Calu3 (cell line): Measurements from ENCODE around the gene SFXN1. TPM values are rescaled to one million over a fixed set of nuclear protein-coding genes. Genes with fewer than 3 reads are reported as not detected.
"Not testable (repeated sequence)": the region's sequence is repeated elsewhere in the genome, so short reads cannot be mapped to it uniquely, and the experiment has no call there.

Source experiments
- BruUV-seq: library from RNA; stranded (reverse); fragments of 400-500 nt; replicated peaks from 2 replicates; lab custom pipeline; 2021; lab: Mats Ljungman, UMichigan
- CTCF ChIA-PET: fragments of 300-600 bp; sonication (Branson Sonifier 250); formaldehyde crosslinking; loops from one replicate; lab custom pipeline; 2022; ENCODE audit warnings: antibody characterized with exemption; lab: Charles Lee
- DNase-seq: peaks from one replicate; pipeline ENCODE4 v3.0.0; 2022
- H3K27ac Mint-ChIP-seq: one replicate; pipeline ENCODE4 v1.8.0; 2022; ENCODE audit warnings: mixed read lengths; ENCODE audit not compliant: unreplicated experiment
- H3K27me3 Mint-ChIP-seq: one replicate; pipeline ENCODE4 v1.8.0; 2022; ENCODE audit warnings: mixed read lengths; ENCODE audit not compliant: unreplicated experiment
- H3K36me3 Mint-ChIP-seq: one replicate; pipeline ENCODE4 v1.8.0; 2022; ENCODE audit warnings: mild to moderate bottlenecking, moderate library complexity, mixed read lengths; ENCODE audit not compliant: insufficient read depth, unreplicated experiment
- H3K4me1 Mint-ChIP-seq: one replicate; pipeline ENCODE4 v1.8.0; 2022; ENCODE audit warnings: mild to moderate bottlenecking, low read depth, mixed read lengths; ENCODE audit not compliant: unreplicated experiment
- H3K4me3 Mint-ChIP-seq: one replicate; pipeline ENCODE4 v1.8.0; 2022; ENCODE audit warnings: mild to moderate bottlenecking, low read depth, moderate library complexity, mixed read lengths; ENCODE audit not compliant: unreplicated experiment
- H3K9me3 Mint-ChIP-seq: one replicate; pipeline ENCODE4 v1.8.0; 2022; ENCODE audit warnings: low read depth, mixed read lengths; ENCODE audit not compliant: unreplicated experiment
- intact Hi-C: fragments of 100-400 bp; cut with micrococcal nuclease; formaldehyde crosslinking; loops from one replicate; pipeline ENCODE4 v1.10.0; 2022; ENCODE audit not compliant: unreplicated experiment
- total RNA-seq: library from RNA; stranded (reverse); gene quantifications from 2 replicates; pipeline ENCODE4 v1.2.3, GENCODE V29; 2022
- TF ChIP-seq, protein P1 (sequence below): fragments of 200-600 bp; IDR thresholded peaks from one replicate; pipeline ENCODE4 v1.8.0; 2022; ENCODE audit warnings: antibody characterized with exemption; ENCODE audit not compliant: unreplicated experiment

The SFXN1 gene
- total RNA-seq, 1 experiment from 2014 or later = 106 TPM

DNA sequence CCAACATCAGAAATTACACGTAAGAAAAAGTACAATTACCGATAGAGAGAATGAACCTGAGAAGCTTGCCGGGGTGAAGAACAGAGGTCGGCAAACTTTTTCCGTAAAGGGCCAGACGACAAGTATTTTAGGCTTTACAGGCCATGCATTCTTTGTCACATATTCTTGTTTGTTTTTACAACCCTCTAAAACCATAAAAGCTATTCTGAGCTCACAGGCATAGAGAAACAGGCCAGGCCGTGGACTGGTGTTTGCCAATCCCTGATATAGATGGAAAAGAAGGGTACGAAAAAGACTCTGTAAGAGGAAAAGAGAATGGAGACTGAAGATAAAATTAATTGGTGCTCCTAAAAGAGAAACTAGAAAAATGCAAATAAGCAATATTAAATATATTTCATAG, 15.4 kb downstream of the SFXN1 start:
- DNase-seq = no peak
- CTCF ChIA-PET = no interaction called here
- Mint-ChIP-seq H3K4me3 (no peak overlapping the region), H3K9me3 (no peaks in the 10 kb centered on the region), H3K27ac (no peak overlapping the region), H3K36me3 (peaks cover 39% of the 10 kb centered on the region), H3K27me3 (no peaks in the 10 kb centered on the region), H3K4me1 (no peaks in the 10 kb centered on the region)
- intact Hi-C loops = no loop called here
- BruUV-seq = no TSS peak
- TF ChIP-seq, protein P1, sequence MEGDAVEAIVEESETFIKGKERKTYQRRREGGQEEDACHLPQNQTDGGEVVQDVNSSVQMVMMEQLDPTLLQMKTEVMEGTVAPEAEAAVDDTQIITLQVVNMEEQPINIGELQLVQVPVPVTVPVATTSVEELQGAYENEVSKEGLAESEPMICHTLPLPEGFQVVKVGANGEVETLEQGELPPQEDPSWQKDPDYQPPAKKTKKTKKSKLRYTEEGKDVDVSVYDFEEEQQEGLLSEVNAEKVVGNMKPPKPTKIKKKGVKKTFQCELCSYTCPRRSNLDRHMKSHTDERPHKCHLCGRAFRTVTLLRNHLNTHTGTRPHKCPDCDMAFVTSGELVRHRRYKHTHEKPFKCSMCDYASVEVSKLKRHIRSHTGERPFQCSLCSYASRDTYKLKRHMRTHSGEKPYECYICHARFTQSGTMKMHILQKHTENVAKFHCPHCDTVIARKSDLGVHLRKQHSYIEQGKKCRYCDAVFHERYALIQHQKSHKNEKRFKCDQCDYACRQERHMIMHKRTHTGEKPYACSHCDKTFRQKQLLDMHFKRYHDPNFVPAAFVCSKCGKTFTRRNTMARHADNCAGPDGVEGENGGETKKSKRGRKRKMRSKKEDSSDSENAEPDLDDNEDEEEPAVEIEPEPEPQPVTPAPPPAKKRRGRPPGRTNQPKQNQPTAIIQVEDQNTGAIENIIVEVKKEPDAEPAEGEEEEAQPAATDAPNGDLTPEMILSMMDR = no peak

GRCh38 chr5:175494264-175495183, 16.2 kb downstream of the SFXN1 start:
- no peak for DNase-seq

GRCh38 chr5:175501759-175502158, 23.4 kb downstream of the SFXN1 start:
- Mint-ChIP-seq H3K9me3 (no peaks in the 10 kb centered on the region), H3K36me3 (peaks cover 28% of the 10 kb centered on the region), H3K4me3 (no peak overlapping the region), H3K4me1 (peaks cover 10% of the 10 kb centered on the region), H3K27me3 (no peaks in the 10 kb centered on the region), H3K27ac (peak overlapping the region; percentile 34)
- CTCF ChIA-PET = no interaction called here
- peak; percentile 16 for DNase-seq
- TF ChIP-seq, protein P1 = no peak
- no TSS peak for BruUV-seq
- intact Hi-C loops = no loop called here

More at GRCh38 chr5:175494264-175495183, 16.2 kb downstream of the SFXN1 start:
- CTCF ChIA-PET = no interaction called here
- H3K9me3 Mint-ChIP-seq = no peaks in the 10 kb centered on the region
- H3K27ac Mint-ChIP-seq = no peak overlapping the region
- no TSS peak for BruUV-seq
- peaks cover 35% of the 10 kb centered on the region for H3K36me3 Mint-ChIP-seq
- intact Hi-C loops = no loop called here
- no peaks in the 10 kb centered on the region for H3K27me3 Mint-ChIP-seq
- no peak overlapping the region for H3K4me3 Mint-ChIP-seq
- H3K4me1 Mint-ChIP-seq = no peaks in the 10 kb centered on the region
- TF ChIP-seq, protein P1 = no peak

- BruUV-seq, intact Hi-C loops, DNase-seq, H3K36me3 Mint-ChIP-seq, H3K4me1 Mint-ChIP-seq, H3K9me3 Mint-ChIP-seq, H3K4me3 Mint-ChIP-seq, H3K27ac Mint-ChIP-seq, H3K27me3 Mint-ChIP-seq: not testable (repeated sequence)
- CTCF ChIA-PET = interaction anchor here (0.7 to 1.0 kb wide), 2 partner anchors 11 to 23 kb away, joined by 3 to 4 read pairs; no protein-coding TSS in a partner anchor
These were observed 29.3 kb downstream of the SFXN1 start for GRCh38 chr5:175507671-175508070.

GRCh38 chr5:175508896-175509295, 30.5 kb downstream of the SFXN1 start:
- TF ChIP-seq, protein P1 = no peak
- DNase-seq = no peak
- Mint-ChIP-seq H3K9me3 (no peaks in the 10 kb centered on the region), H3K4me1 (no peaks in the 10 kb centered on the region), H3K27me3 (no peaks in the 10 kb centered on the region), H3K27ac (no peak overlapping the region), H3K4me3 (no peak overlapping the region), H3K36me3 (peaks cover 13% of the 10 kb centered on the region)
- CTCF ChIA-PET = no interaction called here
- no TSS peak for BruUV-seq
- intact Hi-C loops = no loop called here
